H1 (cell line): ENCODE data around the gene ANKFY1.

Source experiments
- SP1 ChIP-seq: IDR thresholded peaks from 2 replicates; pipeline ENCODE4 v1.6.1; 2011; ENCODE audit warnings: low read depth, low read length
- TAF1 ChIP-seq: IDR thresholded peaks from 2 replicates; pipeline ENCODE4 v1.6.1; 2011; ENCODE audit warnings: mild to moderate bottlenecking, low read depth, low read length

- no peak for TF ChIP-seq TAF1
- TF ChIP-seq SP1: no peak
Measured at GRCh38 chr17:4258867-4259266, 4.9 kb downstream of the ANKFY1 start.
